ENCODE measurements around the gene GNAS-AS1.

- TF ChIP-seq CTCF (IDR thresholded peaks at IDR 0.05) (no peak), POLR2A (IDR thresholded peaks at IDR 0.05) (no peak)
Measured at GRCh38 chr20:58897488-58897887, 46.8 kb upstream of the GNAS-AS1 start.
